Measurements from ENCODE around the gene PIK3R2.

DNA sequence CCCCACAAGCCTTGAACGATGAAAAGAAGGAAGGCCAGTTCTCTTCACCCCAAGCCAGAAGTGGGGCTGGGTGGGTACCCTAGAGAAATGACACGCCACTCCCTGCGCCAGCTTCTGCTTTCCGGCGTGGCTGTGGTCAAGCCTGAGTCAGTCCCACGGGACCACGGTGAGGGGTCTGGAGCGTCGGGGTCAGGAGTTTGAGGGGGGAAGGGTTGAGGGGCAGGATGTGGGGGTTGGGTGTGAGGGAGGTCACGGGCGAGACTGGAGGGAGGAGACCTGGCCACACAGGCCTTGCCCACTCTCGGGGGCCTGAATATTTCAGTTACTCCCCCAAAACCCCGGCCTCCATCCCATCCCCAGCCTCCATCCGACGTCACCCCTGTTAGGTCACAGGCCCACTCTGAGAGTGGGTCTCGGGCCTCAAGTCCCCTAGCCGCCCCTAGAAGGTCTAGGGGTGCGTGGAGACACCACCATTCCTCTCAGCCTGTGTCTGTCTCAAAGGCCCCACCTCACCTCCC lies 20.1 kb downstream of the PIK3R2 start:
- TF ChIP-seq EP300 (IDR thresholded peaks at IDR 0.05) = no peak
- TF ChIP-seq, protein P1, sequence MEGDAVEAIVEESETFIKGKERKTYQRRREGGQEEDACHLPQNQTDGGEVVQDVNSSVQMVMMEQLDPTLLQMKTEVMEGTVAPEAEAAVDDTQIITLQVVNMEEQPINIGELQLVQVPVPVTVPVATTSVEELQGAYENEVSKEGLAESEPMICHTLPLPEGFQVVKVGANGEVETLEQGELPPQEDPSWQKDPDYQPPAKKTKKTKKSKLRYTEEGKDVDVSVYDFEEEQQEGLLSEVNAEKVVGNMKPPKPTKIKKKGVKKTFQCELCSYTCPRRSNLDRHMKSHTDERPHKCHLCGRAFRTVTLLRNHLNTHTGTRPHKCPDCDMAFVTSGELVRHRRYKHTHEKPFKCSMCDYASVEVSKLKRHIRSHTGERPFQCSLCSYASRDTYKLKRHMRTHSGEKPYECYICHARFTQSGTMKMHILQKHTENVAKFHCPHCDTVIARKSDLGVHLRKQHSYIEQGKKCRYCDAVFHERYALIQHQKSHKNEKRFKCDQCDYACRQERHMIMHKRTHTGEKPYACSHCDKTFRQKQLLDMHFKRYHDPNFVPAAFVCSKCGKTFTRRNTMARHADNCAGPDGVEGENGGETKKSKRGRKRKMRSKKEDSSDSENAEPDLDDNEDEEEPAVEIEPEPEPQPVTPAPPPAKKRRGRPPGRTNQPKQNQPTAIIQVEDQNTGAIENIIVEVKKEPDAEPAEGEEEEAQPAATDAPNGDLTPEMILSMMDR (IDR thresholded peaks at IDR 0.05) = no peak
